Thoracic aorta (tissue), 2 donors: Measurements from ENCODE around the gene IGFL4. TPM values are rescaled to one million over a fixed set of nuclear protein-coding genes. Genes with fewer than 3 reads are reported as not detected.

Source experiments
- ATAC-seq: fragments of 150-250 bp; one replicate; pipeline ENCODE4 v1.8.0; 2017; ENCODE audit warnings: low read depth; ENCODE audit not compliant: insufficient number of reproducible peaks, low FRiP score
- DNase-seq: peaks from one replicate; pipeline ENCODE4 v3.0.0-alpha.2; 2020; ENCODE audit warnings: low spot score
- H3K27ac ChIP-seq, 2 donors: fragments of 200-600 bp; sonication (generic); 1 replicate in 1 of 2; 2 replicates in 1 of 2; pipeline ENCODE4 v1.5.1; 2016; ENCODE audit warnings: mild to moderate bottlenecking in 2 of 2, moderate library complexity in 2 of 2
- H3K27me3 ChIP-seq: fragments of 200-600 bp; sonication (generic); replicated peaks from 2 replicates; pipeline ENCODE4 v1.6.0; 2016; ENCODE audit warnings: mild to moderate bottlenecking; ENCODE audit not compliant: insufficient read depth
- H3K36me3 ChIP-seq: fragments of 200-600 bp; sonication (generic); one replicate; pipeline ENCODE4 v1.5.1; 2016
- H3K4me1 ChIP-seq, 2 donors: fragments of 200-600 bp; sonication (generic); 1 replicate in 1 of 2; 2 replicates in 1 of 2; pipeline versions ENCODE4 v1.5.1 to v1.6.0; 2016; ENCODE audit warnings: low read depth in 2 of 2, mild to moderate bottlenecking in 1 of 2; ENCODE audit not compliant: control insufficient read depth in 1 of 2
- H3K4me3 ChIP-seq: fragments of 200-600 bp; sonication (generic); 2 replicates; pipeline ENCODE4 v1.5.1; 2016; ENCODE audit warnings: mild to moderate bottlenecking
- H3K9me3 ChIP-seq: fragments of 200-600 bp; sonication (generic); 2 replicates; pipeline ENCODE4 v1.5.1; 2016
- total RNA-seq, 2 donors: library from RNA; depleted of rRNA; stranded (reverse); fragments of >200 nt; gene quantifications; one replicate each; pipeline versions ENCODE4 v1.1.0 to v1.2.3, GENCODE V29; 2016
- TF ChIP-seq, protein P1 (sequence below): fragments of 200-600 bp; sonication (generic); IDR thresholded peaks from one replicate; pipeline ENCODE4 v1.5.1; 2019; ENCODE audit warnings: antibody characterized with exemption

IGFL4 gene
- total RNA-seq, 2 donors from 2014 or later: not detected

DNA sequence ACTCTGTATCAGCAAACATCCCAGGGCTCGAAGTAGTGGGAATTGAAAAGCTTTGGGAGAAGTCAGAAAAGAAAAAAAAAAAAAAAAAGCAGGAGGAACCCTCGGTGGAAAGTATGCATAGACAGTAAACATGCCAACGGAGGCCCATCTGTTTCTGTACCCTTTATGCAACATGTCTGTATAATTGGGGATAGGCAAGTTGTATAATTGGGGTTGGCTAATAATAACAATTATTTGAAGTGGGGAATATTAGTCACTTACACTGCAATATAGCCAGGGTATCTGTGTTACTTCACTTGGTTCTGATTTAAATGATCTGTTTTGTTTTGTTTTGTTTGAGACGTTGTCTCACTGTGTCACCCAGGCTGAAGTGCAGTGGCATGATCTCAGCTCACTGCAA is 12.1 kb upstream of the IGFL4 start:
- no peak overlapping the region for H3K27ac ChIP-seq
- ATAC-seq (no peak), DNase-seq (no peak)
- H3K9me3 ChIP-seq: no peaks in the 10 kb centered on the region
- no peaks in the 10 kb centered on the region for H3K27me3 ChIP-seq
- TF ChIP-seq, protein P1, sequence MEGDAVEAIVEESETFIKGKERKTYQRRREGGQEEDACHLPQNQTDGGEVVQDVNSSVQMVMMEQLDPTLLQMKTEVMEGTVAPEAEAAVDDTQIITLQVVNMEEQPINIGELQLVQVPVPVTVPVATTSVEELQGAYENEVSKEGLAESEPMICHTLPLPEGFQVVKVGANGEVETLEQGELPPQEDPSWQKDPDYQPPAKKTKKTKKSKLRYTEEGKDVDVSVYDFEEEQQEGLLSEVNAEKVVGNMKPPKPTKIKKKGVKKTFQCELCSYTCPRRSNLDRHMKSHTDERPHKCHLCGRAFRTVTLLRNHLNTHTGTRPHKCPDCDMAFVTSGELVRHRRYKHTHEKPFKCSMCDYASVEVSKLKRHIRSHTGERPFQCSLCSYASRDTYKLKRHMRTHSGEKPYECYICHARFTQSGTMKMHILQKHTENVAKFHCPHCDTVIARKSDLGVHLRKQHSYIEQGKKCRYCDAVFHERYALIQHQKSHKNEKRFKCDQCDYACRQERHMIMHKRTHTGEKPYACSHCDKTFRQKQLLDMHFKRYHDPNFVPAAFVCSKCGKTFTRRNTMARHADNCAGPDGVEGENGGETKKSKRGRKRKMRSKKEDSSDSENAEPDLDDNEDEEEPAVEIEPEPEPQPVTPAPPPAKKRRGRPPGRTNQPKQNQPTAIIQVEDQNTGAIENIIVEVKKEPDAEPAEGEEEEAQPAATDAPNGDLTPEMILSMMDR: no peak
- no peaks in the 10 kb centered on the region for H3K36me3 ChIP-seq
- no peak overlapping the region for H3K4me3 ChIP-seq
- H3K4me1 ChIP-seq: no peaks in the 10 kb centered on the region

DNA sequence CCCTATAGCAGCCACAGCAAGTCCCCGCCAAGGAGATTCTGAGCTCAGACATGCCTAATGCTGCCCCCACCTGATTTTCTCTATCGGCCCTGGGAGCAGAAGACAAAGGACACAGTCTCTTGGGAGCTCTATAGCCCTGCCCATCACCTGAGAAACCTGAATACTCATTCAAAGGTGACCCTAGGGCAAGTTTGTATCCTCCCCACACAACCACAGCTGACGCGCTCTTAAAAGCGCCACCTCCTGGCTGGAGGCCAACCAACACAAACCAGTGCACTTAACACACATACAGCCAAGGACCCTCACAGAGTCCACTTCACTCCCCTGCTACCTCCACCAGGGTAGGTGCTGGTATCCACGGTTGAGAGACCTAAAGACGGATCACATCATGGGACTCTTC is 8.8 kb upstream of the IGFL4 start:
- DNase-seq (no peak), ATAC-seq (no peak)
- H3K27me3 ChIP-seq: no peaks in the 10 kb centered on the region
- H3K4me1 ChIP-seq: no peaks in the 10 kb centered on the region
- H3K4me3 ChIP-seq: no peak overlapping the region
- no peaks in the 10 kb centered on the region for H3K9me3 ChIP-seq
- no peak overlapping the region for H3K27ac ChIP-seq
- no peaks in the 10 kb centered on the region for H3K36me3 ChIP-seq
- TF ChIP-seq, protein P1: no peak

DNA sequence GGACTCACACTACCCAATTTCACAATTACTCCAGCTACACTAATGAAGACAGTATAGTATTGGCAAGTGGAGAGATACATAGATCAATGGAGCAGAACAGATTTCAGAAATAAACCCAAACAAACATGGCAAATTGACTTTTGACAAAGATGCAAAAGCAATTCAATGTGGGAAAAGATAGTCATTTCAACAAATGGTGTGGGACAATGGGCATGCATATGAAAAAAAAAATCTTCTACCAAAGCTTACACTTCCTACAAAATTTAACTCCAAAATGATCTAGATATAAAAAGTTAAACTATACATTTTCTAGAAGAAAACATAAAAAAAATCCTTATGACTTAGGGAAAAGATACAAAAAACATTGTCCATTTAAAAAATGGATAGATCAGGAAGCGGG is 2.7 kb upstream of the IGFL4 start:
- TF ChIP-seq, protein P1: no peak
- Histone ChIP-seq H3K27ac (no peak overlapping the region), H3K36me3 (no peaks in the 10 kb centered on the region), H3K27me3 (no peaks in the 10 kb centered on the region), H3K4me1 (no peaks in the 10 kb centered on the region), H3K9me3 (no peaks in the 10 kb centered on the region), H3K4me3 (no peak overlapping the region)
- ATAC-seq: no peak
- DNase-seq: no peak

DNA sequence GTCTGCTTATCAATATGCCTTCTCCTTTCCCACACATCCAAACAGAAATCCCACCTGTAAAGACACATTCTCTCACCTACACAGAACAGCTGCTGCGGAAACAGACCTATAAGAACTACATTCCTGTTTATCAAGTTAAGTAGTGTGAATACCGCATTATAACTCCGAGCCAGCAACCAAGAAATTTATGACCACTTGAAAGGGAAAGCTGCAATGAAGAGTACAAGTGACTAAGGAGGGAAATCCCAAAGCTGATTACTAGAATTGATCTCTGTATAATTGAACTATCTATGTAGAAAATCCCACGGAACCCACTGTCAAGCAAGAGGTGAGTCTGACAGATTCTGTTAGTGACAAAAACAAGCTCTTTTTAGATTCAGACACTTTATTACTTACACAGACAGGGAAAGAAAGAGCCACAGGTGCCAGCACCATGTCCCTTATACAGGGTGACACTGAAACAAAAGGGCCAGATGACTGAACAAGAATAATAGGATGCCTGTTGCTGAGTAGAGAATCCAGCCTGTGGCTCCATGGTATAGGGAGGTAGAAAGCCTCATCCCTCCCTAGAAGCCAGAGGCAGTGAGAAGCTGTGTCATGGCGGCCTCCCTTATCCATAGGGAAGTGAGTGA is 1.6 kb upstream of the IGFL4 start:
- TF ChIP-seq, protein P1: no peak
- ATAC-seq (no peak), DNase-seq (no peak)
- no peak overlapping the region for H3K4me3 ChIP-seq
- no peaks in the 10 kb centered on the region for H3K36me3 ChIP-seq
- H3K4me1 ChIP-seq: no peaks in the 10 kb centered on the region
- no peaks in the 10 kb centered on the region for H3K27me3 ChIP-seq
- no peak overlapping the region for H3K27ac ChIP-seq
- H3K9me3 ChIP-seq: no peaks in the 10 kb centered on the region

DNA sequence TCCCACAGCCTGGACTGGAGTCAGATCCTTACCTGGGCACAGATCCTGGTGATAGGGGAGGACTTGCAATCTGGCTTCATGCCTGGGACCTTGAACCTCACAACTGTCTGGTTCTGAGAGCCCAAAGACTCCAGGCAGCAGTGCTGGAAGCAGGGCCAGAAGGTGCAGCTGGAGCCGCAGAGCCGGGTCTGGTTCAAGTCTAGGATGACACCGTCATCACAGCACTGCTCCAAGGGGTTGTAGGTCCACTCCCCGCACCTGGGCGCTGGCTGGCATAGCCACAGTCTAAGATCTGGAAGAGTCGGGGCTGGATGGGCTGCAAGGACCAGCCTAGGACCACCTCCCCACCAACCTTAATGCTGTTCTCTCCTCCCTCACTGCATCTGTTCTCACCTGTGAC is 677 bp downstream of the IGFL4 start:
- Histone ChIP-seq H3K4me3 (no peak overlapping the region), H3K27ac (no peak overlapping the region), H3K4me1 (no peaks in the 10 kb centered on the region), H3K9me3 (no peaks in the 10 kb centered on the region), H3K36me3 (no peaks in the 10 kb centered on the region), H3K27me3 (no peaks in the 10 kb centered on the region)
- DNase-seq (no peak), ATAC-seq (no peak)
- TF ChIP-seq, protein P1: no peak
